Measurements from ENCODE around the gene SFI1. TPM values are rescaled to one million over a fixed set of nuclear protein-coding genes. Genes with fewer than 3 reads are reported as not detected.
"Not testable (repeated sequence)": the region's sequence is repeated elsewhere in the genome, so short reads cannot be mapped to it uniquely, and the experiment has no call there.

Gene SFI1
- total and polyA plus RNA-seq, 2 experiments from 2014 or later: 16.1 to 23.3 TPM

- H4K20me1 ChIP-seq (ENCODE audit: insufficient read depth, poor library complexity, severe bottlenecking): no peaks in the 10 kb centered on the region
- H3K36me3 ChIP-seq (replicated peaks; ENCODE audit: insufficient read depth, low read depth): no peaks in the 10 kb centered on the region
- H3K9me2 ChIP-seq (replicated peaks; ENCODE audit: insufficient read depth): no peaks in the 10 kb centered on the region
- H3K4me3 ChIP-seq: no peak overlapping the region
- H3K27me3 ChIP-seq: no peaks in the 10 kb centered on the region
- TF ChIP-seq EZH2 (IDR thresholded peaks at IDR 0.05; ENCODE audit: borderline replicate concordance) (no peak), CTCF (IDR thresholded peaks at IDR 0.05; ENCODE audit: poor library complexity) (no peak), EZH2phosphoT487 (IDR thresholded peaks at IDR 0.05; ENCODE audit: low read depth, severe bottlenecking, unreplicated experiment) (no peak)
- H3K4me1 ChIP-seq (ENCODE audit: insufficient read depth): no peaks in the 10 kb centered on the region
- no peak overlapping the region for H3K27ac ChIP-seq
- WGBS (ENCODE audit: low lambda C conversion rate, missing lambda C conversion rate): 83% methylated on average over 4 of the region's 4 CpGs
- no peak overlapping the region for H2AFZ ChIP-seq
- no peak for DNase-seq (ENCODE audit: low spot score)
- peaks cover 6% of the 10 kb centered on the region for H3K79me2 ChIP-seq
- no peak overlapping the region for H3K4me2 ChIP-seq
- no peaks in the 10 kb centered on the region for H3K9me3 ChIP-seq (ENCODE audit: low read depth)
Observed at GRCh38 chr22:31504282-31504681, 7.9 kb downstream of the SFI1 start.

GRCh38 chr22:31507517-31507916, 11.2 kb downstream of the SFI1 start:
- H4K20me1 ChIP-seq (ENCODE audit: insufficient read depth, poor library complexity, severe bottlenecking): not testable (repeated sequence)

DNA sequence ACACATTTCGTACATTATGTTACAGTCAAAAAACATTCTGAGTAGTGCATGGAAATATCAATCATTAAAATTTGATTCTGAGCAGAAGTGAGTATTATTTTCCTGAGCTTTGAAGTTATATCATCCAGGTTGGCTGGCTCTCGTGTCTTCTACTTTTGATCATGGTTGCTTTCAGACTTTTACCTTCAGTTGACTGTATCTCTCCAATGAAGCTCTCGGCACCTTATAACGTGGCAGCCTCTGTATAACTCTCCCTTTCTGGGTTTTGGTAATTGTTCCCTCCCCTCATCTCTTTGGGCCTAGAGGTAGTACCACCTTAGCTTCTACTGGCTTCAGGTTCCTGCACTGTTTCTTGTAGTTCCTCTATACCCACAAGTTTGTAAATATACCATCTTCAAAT, 12.2 kb downstream of the SFI1 start:
- H3K79me2 ChIP-seq: peaks cover 6% of the 10 kb centered on the region

More at GRCh38 chr22:31507517-31507916, 11.2 kb downstream of the SFI1 start:
- H3K79me2 ChIP-seq; H2AFZ ChIP-seq; H3K9me3 ChIP-seq (ENCODE audit: low read depth); H3K27me3 ChIP-seq; H3K9me2 ChIP-seq (replicated peaks; ENCODE audit: insufficient read depth); H3K4me2 ChIP-seq; H3K36me3 ChIP-seq (replicated peaks; ENCODE audit: insufficient read depth, low read depth); H3K27ac ChIP-seq; DNase-seq (ENCODE audit: low spot score); H3K4me1 ChIP-seq (ENCODE audit: insufficient read depth); H3K4me3 ChIP-seq: not testable (repeated sequence)

DNA sequence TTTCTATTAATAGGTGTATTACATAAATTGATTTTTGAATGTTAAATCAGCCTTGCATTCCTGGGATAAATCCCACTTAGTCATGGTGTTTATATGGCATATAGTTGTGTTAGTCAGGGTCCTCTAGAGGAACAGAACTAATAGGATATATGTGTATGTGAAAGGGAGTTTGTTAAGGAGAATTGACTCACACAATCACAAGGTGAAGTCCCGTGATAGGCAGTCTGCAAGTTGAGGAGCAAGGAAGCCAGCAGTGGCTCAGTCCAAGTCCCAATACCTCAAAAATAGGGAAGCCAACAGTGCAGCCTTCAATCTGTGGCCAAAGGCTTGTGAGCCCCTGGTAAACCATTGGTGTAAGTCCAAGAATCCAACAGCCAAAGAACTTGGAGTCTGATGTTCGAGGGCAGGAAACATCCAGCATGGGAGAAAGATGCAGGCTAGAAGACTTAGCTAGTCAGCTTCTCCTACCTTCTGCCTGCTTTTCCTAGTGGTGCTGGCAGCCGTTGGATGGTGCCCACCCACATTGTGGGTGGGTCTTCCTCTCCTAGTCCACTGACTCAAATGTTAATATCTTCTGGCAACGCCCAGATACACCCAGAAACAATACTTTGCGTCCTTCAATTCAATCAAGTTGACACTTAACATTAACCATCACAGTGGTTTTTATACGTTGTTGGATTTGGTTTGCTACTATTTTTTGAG, 12.9 kb downstream of the SFI1 start:
- 91% methylated on average over 6 of the region's 6 CpGs for WGBS (ENCODE audit: low lambda C conversion rate, missing lambda C conversion rate)

More for the DNA sequence above, 12.2 kb downstream of the SFI1 start:
- no peaks in the 10 kb centered on the region for H4K20me1 ChIP-seq (ENCODE audit: insufficient read depth, poor library complexity, severe bottlenecking)
- H3K4me1 ChIP-seq (ENCODE audit: insufficient read depth): no peaks in the 10 kb centered on the region
- DNase-seq (ENCODE audit: low spot score): no peak
- H2AFZ ChIP-seq: no peak overlapping the region
- no peak overlapping the region for H3K4me2 ChIP-seq
- no peaks in the 10 kb centered on the region for H3K27me3 ChIP-seq
- H3K36me3 ChIP-seq (replicated peaks; ENCODE audit: insufficient read depth, low read depth): no peaks in the 10 kb centered on the region
- TF ChIP-seq EZH2 (IDR thresholded peaks at IDR 0.05; ENCODE audit: borderline replicate concordance) (no peak), CTCF (IDR thresholded peaks at IDR 0.05; ENCODE audit: poor library complexity) (no peak), EZH2phosphoT487 (IDR thresholded peaks at IDR 0.05; ENCODE audit: low read depth, severe bottlenecking, unreplicated experiment) (no peak)
- no peak overlapping the region for H3K4me3 ChIP-seq
- WGBS (ENCODE audit: low lambda C conversion rate, missing lambda C conversion rate): 90% methylated on average over 4 of the region's 4 CpGs
- H3K9me3 ChIP-seq (ENCODE audit: low read depth): no peaks in the 10 kb centered on the region
- no peaks in the 10 kb centered on the region for H3K9me2 ChIP-seq (replicated peaks; ENCODE audit: insufficient read depth)
- H3K27ac ChIP-seq: no peak overlapping the region

More for the DNA sequence above, 12.9 kb downstream of the SFI1 start:
- no peak overlapping the region for H3K27ac ChIP-seq
- TF ChIP-seq EZH2phosphoT487 (IDR thresholded peaks at IDR 0.05; ENCODE audit: low read depth, severe bottlenecking, unreplicated experiment) (no peak), EZH2 (IDR thresholded peaks at IDR 0.05; ENCODE audit: borderline replicate concordance) (no peak), CTCF (IDR thresholded peaks at IDR 0.05; ENCODE audit: poor library complexity) (no peak)
- H2AFZ ChIP-seq: no peak overlapping the region
- H3K36me3 ChIP-seq (replicated peaks; ENCODE audit: insufficient read depth, low read depth): no peaks in the 10 kb centered on the region
- DNase-seq (ENCODE audit: low spot score): no peak
- H3K27me3 ChIP-seq: no peaks in the 10 kb centered on the region
- no peaks in the 10 kb centered on the region for H3K9me3 ChIP-seq (ENCODE audit: low read depth)
- no peak overlapping the region for H3K4me2 ChIP-seq
- H3K4me1 ChIP-seq (ENCODE audit: insufficient read depth): no peaks in the 10 kb centered on the region
- H3K79me2 ChIP-seq: peaks cover 3% of the 10 kb centered on the region
- H3K9me2 ChIP-seq (replicated peaks; ENCODE audit: insufficient read depth): no peaks in the 10 kb centered on the region
- no peaks in the 10 kb centered on the region for H4K20me1 ChIP-seq (ENCODE audit: insufficient read depth, poor library complexity, severe bottlenecking)
- no peak overlapping the region for H3K4me3 ChIP-seq

Data from hepatocyte (in vitro differentiated cells).